NCI-H2029 (cell line): Measurements from ENCODE around the gene RHBDL2.
"Not testable (repeated sequence)": the region's sequence is repeated elsewhere in the genome, so short reads cannot be mapped to it uniquely, and the experiment has no call there.

Experiments
- DNase-seq: peaks from one replicate; lab custom pipeline; 2025; lab: John Stamatoyannopoulos, UW

RHBDL2 gene

GRCh38 chr1:38941527-38942019 is at the start of gene RHBDL2:
Gene RHBDL2, minus strand, starts transcription at chr1:38941830. Its CDS starts 22,618 bp downstream, at chr1:38919212.
- peak; percentile 85 for DNase-seq

- DNase-seq, result peak; percentile 100
Measured at GRCh38 chr1:38990738-38991637, 49.4 kb upstream of the RHBDL2 start, which contains the start of gene AKIRIN1. Gene AKIRIN1, plus strand, starts transcription at chr1:38991276. Its CDS starts 105 bp downstream, at chr1:38991381.

- no peak for DNase-seq
Measured at GRCh38 chr1:38990386-38990737, 48.7 kb upstream of the RHBDL2 start.

- no peak for DNase-seq
Measured at GRCh38 chr1:38989979-38990378, 48.3 kb upstream of the RHBDL2 start.

GRCh38 chr1:38979380-38979779 is 37.8 kb upstream of the RHBDL2 start:
- DNase-seq, result not testable (repeated sequence)

- not testable (repeated sequence) for DNase-seq
Measured at GRCh38 chr1:38978245-38978542, 36.6 kb upstream of the RHBDL2 start.

GRCh38 chr1:38977399-38978244 is 36.0 kb upstream of the RHBDL2 start:
- not testable (repeated sequence) for DNase-seq

GRCh38 chr1:38973659-38974437 is 32.2 kb upstream of the RHBDL2 start:
- no peak for DNase-seq

- not testable (repeated sequence) for DNase-seq
Measured at GRCh38 chr1:38973145-38973544, 31.5 kb upstream of the RHBDL2 start.

GRCh38 chr1:38964140-38964548 is 22.5 kb upstream of the RHBDL2 start:
- DNase-seq, result no peak

- DNase-seq, result no peak
Measured at GRCh38 chr1:38962560-38962959, 20.9 kb upstream of the RHBDL2 start.

GRCh38 chr1:38962113-38962512 is 20.5 kb upstream of the RHBDL2 start:
- DNase-seq, result peak; percentile 51

- DNase-seq, result no peak
Measured at GRCh38 chr1:38958967-38959366, 17.3 kb upstream of the RHBDL2 start.

GRCh38 chr1:38953433-38953860 is 11.8 kb upstream of the RHBDL2 start:
- no peak for DNase-seq

- no peak for DNase-seq
Measured at GRCh38 chr1:38950553-38950952, 8.9 kb upstream of the RHBDL2 start.

GRCh38 chr1:38944547-38944946 is 2.9 kb upstream of the RHBDL2 start:
- DNase-seq, result no peak

GRCh38 chr1:38942664-38943428 is 1.2 kb upstream of the RHBDL2 start:
- no peak for DNase-seq

- no peak for DNase-seq
Measured at GRCh38 chr1:38941093-38941492, 537 bp downstream of the RHBDL2 start.

- no peak for DNase-seq
Measured at GRCh38 chr1:38940339-38941047, 1.1 kb downstream of the RHBDL2 start.

GRCh38 chr1:38938722-38939260 is 2.8 kb downstream of the RHBDL2 start:
- DNase-seq, result no peak
